NB4 (cell line): Measurements from ENCODE around the gene SH3RF2.

ENCODE experiments used
- MAX ChIP-seq: IDR thresholded peaks from 2 replicates; pipeline ENCODE4 v1.6.1; 2011; ENCODE audit warnings: low read depth, low read length
- TF ChIP-seq, protein P1 (sequence below): IDR thresholded peaks from one replicate; pipeline ENCODE4 v1.5.1; 2012; ENCODE audit warnings: low read depth, low read length

DNA sequence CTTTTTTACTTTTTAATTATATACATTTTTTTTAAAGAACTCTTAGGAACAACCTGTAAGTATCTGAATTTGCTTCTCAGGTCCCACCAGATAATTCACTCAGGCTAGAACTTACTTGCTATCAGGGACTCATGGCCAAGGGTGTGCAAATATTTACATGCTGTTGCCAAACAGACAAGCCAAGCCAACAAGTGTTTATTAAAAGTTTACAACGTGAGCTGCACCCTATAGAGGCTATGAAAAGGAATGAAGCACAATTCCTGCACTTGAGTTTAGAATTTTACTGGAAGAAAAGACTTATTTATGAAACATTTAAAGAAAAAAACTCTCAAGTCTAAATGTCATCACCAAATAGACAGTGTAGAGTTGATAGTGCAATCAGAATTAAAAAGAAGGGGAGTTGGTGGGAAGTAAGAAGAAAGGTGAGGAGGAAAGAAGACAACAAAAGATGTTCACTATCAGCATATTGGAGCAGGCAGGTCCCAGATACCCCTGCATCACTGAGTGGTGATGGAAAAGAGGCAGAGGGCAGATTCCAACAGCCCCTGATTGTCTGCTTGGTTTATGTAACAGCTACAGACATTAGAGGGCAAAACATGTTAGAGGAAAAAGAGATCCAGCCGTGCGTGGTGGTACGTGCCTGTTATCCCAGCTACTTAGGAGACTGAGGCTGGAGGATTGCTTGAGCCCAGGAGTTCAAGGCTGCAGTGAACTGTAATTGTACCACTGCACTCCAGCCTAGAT is 32.8 kb downstream of the SH3RF2 start:
- TF ChIP-seq, protein P1, sequence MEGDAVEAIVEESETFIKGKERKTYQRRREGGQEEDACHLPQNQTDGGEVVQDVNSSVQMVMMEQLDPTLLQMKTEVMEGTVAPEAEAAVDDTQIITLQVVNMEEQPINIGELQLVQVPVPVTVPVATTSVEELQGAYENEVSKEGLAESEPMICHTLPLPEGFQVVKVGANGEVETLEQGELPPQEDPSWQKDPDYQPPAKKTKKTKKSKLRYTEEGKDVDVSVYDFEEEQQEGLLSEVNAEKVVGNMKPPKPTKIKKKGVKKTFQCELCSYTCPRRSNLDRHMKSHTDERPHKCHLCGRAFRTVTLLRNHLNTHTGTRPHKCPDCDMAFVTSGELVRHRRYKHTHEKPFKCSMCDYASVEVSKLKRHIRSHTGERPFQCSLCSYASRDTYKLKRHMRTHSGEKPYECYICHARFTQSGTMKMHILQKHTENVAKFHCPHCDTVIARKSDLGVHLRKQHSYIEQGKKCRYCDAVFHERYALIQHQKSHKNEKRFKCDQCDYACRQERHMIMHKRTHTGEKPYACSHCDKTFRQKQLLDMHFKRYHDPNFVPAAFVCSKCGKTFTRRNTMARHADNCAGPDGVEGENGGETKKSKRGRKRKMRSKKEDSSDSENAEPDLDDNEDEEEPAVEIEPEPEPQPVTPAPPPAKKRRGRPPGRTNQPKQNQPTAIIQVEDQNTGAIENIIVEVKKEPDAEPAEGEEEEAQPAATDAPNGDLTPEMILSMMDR: no peak
- no peak for TF ChIP-seq MAX
